ENCODE results near the gene ZNF22.

The ZNF22 gene

GRCh38 chr10:44960088-44960460, 40.6 kb upstream of the ZNF22 start:
- ChIA-PET POLR2A (interaction anchor here (1.0 kb wide), 2 partner anchors 17 to 19 kb away, joined by 3 to 9 read pairs; partner anchors contain the start of gene DEPP1), CTCF (interaction anchor here (5.1 to 14.0 kb wide), 4 partner anchors 8 to 26 kb away, joined by 29 to 151 read pairs (median 116); partner anchors contain the start of genes DEPP1 and RASSF4)
- TF ChIP-seq CTCF (IDR thresholded peaks at IDR 0.05; ENCODE audit: control extremely low read depth, extremely low read depth, low read depth, missing control alignments), result no peak
- DNase-seq (ENCODE audit: extremely low spot score), result no peak

- no peak for TF ChIP-seq CTCF (IDR thresholded peaks at IDR 0.05; ENCODE audit: control extremely low read depth, extremely low read depth, low read depth, missing control alignments)
- CTCF ChIA-PET, result interaction anchor here (5.1 to 14.0 kb wide), 4 partner anchors 8 to 26 kb away, joined by 29 to 151 read pairs (median 116); partner anchors contain the start of genes DEPP1 and RASSF4
- no peak for DNase-seq (ENCODE audit: extremely low spot score)
- POLR2A ChIA-PET, result interaction anchor here (1.3 kb wide), 1 partner anchor 18 kb away, joined by 4 read pairs; the partner anchor contains the start of gene DEPP1
These were observed 40.1 kb upstream of the ZNF22 start for GRCh38 chr10:44960482-44961229.

GRCh38 chr10:44961230-44961571, 39.5 kb upstream of the ZNF22 start:
- no peak for DNase-seq (ENCODE audit: extremely low spot score)
- CTCF ChIA-PET, result interaction anchor here (5.1 to 14.0 kb wide), 4 partner anchors 9 to 27 kb away, joined by 29 to 151 read pairs (median 116); partner anchors contain the start of genes DEPP1 and RASSF4
- POLR2A ChIA-PET, result interaction anchor here (0.7 to 1.3 kb wide), 2 partner anchors 18 to 111 kb away, joined by 4 read pairs; partner anchors contain the start of gene DEPP1
- no peak for TF ChIP-seq CTCF (IDR thresholded peaks at IDR 0.05; ENCODE audit: control extremely low read depth, extremely low read depth, low read depth, missing control alignments)

GRCh38 chr10:44961931-44962750, 38.6 kb upstream of the ZNF22 start:
- DNase-seq (ENCODE audit: extremely low spot score), result no peak
- ChIA-PET CTCF (interaction anchor here (1.3 to 14.0 kb wide), 6 partner anchors 10 to 42 kb away, joined by 3 to 151 read pairs (median 72); partner anchors contain the start of genes DEPP1 and RASSF4), POLR2A (interaction anchor here (0.6 to 0.7 kb wide), 2 partner anchors 12 to 110 kb away, joined by 3 to 4 read pairs; no protein-coding TSS in a partner anchor)
- TF ChIP-seq CTCF (IDR thresholded peaks at IDR 0.05; ENCODE audit: control extremely low read depth, extremely low read depth, low read depth, missing control alignments), result no peak

- peak; percentile 26 for TF ChIP-seq CTCF (IDR thresholded peaks at IDR 0.05; ENCODE audit: control extremely low read depth, extremely low read depth, low read depth, missing control alignments)
- ChIA-PET CTCF (interaction anchor here (1.2 to 14.0 kb wide), 9 partner anchors 10 to 43 kb away, joined by 3 to 151 read pairs (median 6); partner anchors contain the start of genes DEPP1 and RASSF4), POLR2A (interaction anchor here (0.8 to 1.7 kb wide), 2 partner anchors 13 to 16 kb away, joined by 3 to 9 read pairs; partner anchors contain the start of gene DEPP1)
- no peak for DNase-seq (ENCODE audit: extremely low spot score)
These were observed 37.6 kb upstream of the ZNF22 start for GRCh38 chr10:44962870-44963738.
